DND-41 (cell line): ENCODE measurements around the gene S1PR2.

ENCODE experiments used
- ATAC-seq: fragments of 200-7000 bp; cut with Tn5 transposase; 3 replicates; pipeline ENCODE4 v1.9.1; 2021; ENCODE audit warnings: low read depth; ENCODE audit not compliant: insufficient read depth
- DNase-seq: peaks from one replicate; pipeline ENCODE4 v3.0.0-alpha.2; 2020
- H2AFZ ChIP-seq: 2 replicates; pipeline ENCODE4 v1.6.0; 2012; ENCODE audit warnings: low read depth, low read length
- H3K27ac ChIP-seq: 2 replicates; pipeline ENCODE4 v1.5.1; 2012; ENCODE audit warnings: low read length, inconsistent platforms
- H3K27me3 ChIP-seq: fragments of 200-600 bp; sonication (generic); 2 replicates; pipeline ENCODE4 v1.6.0; 2012; ENCODE audit warnings: low read length, mild to moderate bottlenecking, inconsistent platforms; ENCODE audit not compliant: insufficient read depth, poor library complexity
- H3K36me3 ChIP-seq: 2 replicates; pipeline ENCODE4 v1.5.1; 2012; ENCODE audit warnings: low read length, inconsistent platforms; ENCODE audit not compliant: insufficient read depth
- H3K4me1 ChIP-seq: 2 replicates; pipeline ENCODE4 v1.5.1; 2012; ENCODE audit warnings: mild to moderate bottlenecking, low read length; ENCODE audit not compliant: insufficient read depth
- H3K4me2 ChIP-seq: 2 replicates; pipeline ENCODE4 v1.6.0; 2012; ENCODE audit warnings: mild to moderate bottlenecking, moderate library complexity, low read length, inconsistent platforms; ENCODE audit not compliant: insufficient read depth
- H3K4me3 ChIP-seq, 2 experiments: fragments of 200-600 bp in 1 of 2; shearing (Covaris generic) in 1 of 2; 2 replicates each; pipeline ENCODE4 v1.5.1; 2012 to 2016; ENCODE audit warnings: inconsistent platforms in 2 of 2, low read length in 2 of 2, mild to moderate bottlenecking in 2 of 2, low read depth in 1 of 2, moderate library complexity in 1 of 2
- H3K79me2 ChIP-seq: 2 replicates; pipeline ENCODE4 v1.6.0; 2012; ENCODE audit warnings: low read length, inconsistent platforms; ENCODE audit not compliant: insufficient read depth
- H3K9ac ChIP-seq: 2 replicates; pipeline ENCODE4 v1.6.0; 2012; ENCODE audit warnings: low read depth, mild to moderate bottlenecking, inconsistent platforms, low read length, moderate library complexity
- H3K9me3 ChIP-seq: 2 replicates; pipeline ENCODE4 v1.5.1; 2012; ENCODE audit warnings: low read length, moderate library complexity, mild to moderate bottlenecking, inconsistent platforms; ENCODE audit not compliant: insufficient read depth, severe bottlenecking
- H4K20me1 ChIP-seq: 2 replicates; pipeline ENCODE4 v1.6.0; 2012; ENCODE audit warnings: low read length; ENCODE audit not compliant: insufficient read depth
- CTCF ChIP-seq: IDR thresholded peaks from 2 replicates; pipeline ENCODE4 v1.5.1; 2012; ENCODE audit warnings: borderline replicate concordance, low read length, moderate library complexity, mild to moderate bottlenecking; ENCODE audit not compliant: poor library complexity, severe bottlenecking; ENCODE audit errors: extremely low read depth
- EZH2 ChIP-seq: IDR thresholded peaks from 3 replicates; pipeline ENCODE4 v1.6.1; 2012; ENCODE audit warnings: borderline replicate concordance, low read depth, mild to moderate bottlenecking, moderate library complexity, low read length, inconsistent platforms; ENCODE audit not compliant: severe bottlenecking

The S1PR2 gene

GRCh38 chr19:10173527-10173926, 57.6 kb downstream of the S1PR2 start:
- Histone ChIP-seq H3K27ac (no peak overlapping the region), H3K4me3 (no peak overlapping the region), H3K4me2 (no peak overlapping the region), H2AFZ (no peak overlapping the region), H3K79me2 (peaks cover 50% of the 10 kb centered on the region), H3K4me1 (no peaks in the 10 kb centered on the region), H3K27me3 (no peaks in the 10 kb centered on the region), H4K20me1 (peaks cover 33% of the 10 kb centered on the region), H3K9ac (no peak overlapping the region), H3K36me3 (peaks cover 94% of the 10 kb centered on the region), H3K9me3 (no peaks in the 10 kb centered on the region)
- ATAC-seq (no peak), DNase-seq (no peak)
- no peak for TF ChIP-seq CTCF
- no peak for TF ChIP-seq EZH2
